Measurements from ENCODE around the gene IL17REL. TPM values are rescaled to one million over a fixed set of nuclear protein-coding genes. Genes with fewer than 3 reads are reported as not detected.

Gene IL17REL
- total RNA-seq, 1 donor from 2014 or later = not detected

DNA sequence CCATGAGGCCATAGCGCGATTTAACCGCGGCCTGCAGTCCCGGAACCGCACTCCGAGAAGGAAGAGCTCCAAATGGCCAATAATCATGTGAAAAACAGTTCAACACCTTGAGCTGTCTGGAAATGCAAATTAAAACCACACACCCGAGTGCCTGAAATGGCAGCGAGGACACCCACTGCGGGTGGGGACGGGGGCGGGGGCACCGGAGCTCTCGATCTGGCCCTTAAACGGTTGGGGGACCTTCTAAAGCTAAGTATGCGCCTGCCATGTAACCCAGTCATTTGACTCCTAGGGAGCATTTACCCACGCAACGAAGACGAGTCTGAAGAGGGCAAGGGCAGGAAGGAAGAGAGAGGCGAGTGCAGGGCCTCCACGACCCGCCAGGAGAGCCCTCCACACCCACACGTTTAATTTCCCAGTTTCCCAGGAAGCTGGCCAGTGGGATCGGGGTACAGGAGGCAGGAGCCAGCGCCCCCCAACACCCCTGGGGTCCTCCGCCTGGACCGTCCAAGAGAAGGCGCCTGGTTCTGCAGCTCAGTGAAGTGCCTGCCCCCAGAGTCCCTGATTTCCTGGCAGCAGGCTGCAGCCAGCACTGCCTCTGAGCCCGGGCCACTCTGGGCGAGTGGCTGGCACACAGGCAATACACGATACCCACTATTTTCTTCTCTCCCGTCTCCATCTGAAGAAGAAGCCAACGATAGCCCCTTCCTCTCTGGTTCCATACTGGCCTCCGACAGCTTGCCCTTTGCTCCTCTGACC is 43.8 kb upstream of the IL17REL start:
- H3K4me3 Mint-ChIP-seq (ENCODE audit: unreplicated experiment) = no peak overlapping the region
- TF ChIP-seq, protein P1, sequence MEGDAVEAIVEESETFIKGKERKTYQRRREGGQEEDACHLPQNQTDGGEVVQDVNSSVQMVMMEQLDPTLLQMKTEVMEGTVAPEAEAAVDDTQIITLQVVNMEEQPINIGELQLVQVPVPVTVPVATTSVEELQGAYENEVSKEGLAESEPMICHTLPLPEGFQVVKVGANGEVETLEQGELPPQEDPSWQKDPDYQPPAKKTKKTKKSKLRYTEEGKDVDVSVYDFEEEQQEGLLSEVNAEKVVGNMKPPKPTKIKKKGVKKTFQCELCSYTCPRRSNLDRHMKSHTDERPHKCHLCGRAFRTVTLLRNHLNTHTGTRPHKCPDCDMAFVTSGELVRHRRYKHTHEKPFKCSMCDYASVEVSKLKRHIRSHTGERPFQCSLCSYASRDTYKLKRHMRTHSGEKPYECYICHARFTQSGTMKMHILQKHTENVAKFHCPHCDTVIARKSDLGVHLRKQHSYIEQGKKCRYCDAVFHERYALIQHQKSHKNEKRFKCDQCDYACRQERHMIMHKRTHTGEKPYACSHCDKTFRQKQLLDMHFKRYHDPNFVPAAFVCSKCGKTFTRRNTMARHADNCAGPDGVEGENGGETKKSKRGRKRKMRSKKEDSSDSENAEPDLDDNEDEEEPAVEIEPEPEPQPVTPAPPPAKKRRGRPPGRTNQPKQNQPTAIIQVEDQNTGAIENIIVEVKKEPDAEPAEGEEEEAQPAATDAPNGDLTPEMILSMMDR (IDR thresholded peaks at IDR 0.05) = no peak
- H3K4me1 Mint-ChIP-seq (ENCODE audit: unreplicated experiment) = peaks cover 18% of the 10 kb centered on the region
- H3K9me3 Mint-ChIP-seq (ENCODE audit: unreplicated experiment) = no peaks in the 10 kb centered on the region
- H3K36me3 Mint-ChIP-seq (ENCODE audit: unreplicated experiment) = no peaks in the 10 kb centered on the region
- DNase-seq (ENCODE audit: extremely low spot score, unreplicated experiment) = no peak
- peaks cover 6% of the 10 kb centered on the region for H3K27me3 Mint-ChIP-seq (ENCODE audit: unreplicated experiment)
- H3K27ac Mint-ChIP-seq (ENCODE audit: unreplicated experiment) = no peak overlapping the region

DNA sequence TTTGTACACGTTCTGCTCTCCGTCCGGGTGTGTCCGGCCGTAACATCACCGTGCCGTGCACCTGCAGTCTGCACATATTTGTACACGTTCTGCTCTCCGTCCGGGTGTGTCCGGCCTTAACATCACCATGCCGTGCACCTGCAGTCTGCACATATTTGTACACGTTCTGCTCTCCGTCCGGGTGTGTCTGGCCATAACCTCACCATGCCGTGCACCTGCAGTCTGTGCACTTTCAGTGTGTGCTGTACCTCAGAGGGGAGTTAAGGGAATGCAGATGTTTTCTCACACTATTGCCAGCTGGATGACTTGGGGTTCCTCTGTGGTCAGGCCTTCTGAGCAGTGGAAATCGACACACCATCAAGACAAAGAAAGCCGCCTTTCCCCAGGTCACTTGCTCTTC is 41.3 kb upstream of the IL17REL start:
- Mint-ChIP-seq H3K4me3 (ENCODE audit: unreplicated experiment) (no peak overlapping the region), H3K27ac (ENCODE audit: unreplicated experiment) (no peak overlapping the region), H3K4me1 (ENCODE audit: unreplicated experiment) (peaks cover 7% of the 10 kb centered on the region), H3K9me3 (ENCODE audit: unreplicated experiment) (no peaks in the 10 kb centered on the region), H3K36me3 (ENCODE audit: unreplicated experiment) (no peaks in the 10 kb centered on the region), H3K27me3 (ENCODE audit: unreplicated experiment) (peaks cover 15% of the 10 kb centered on the region)
- TF ChIP-seq, protein P1 (IDR thresholded peaks at IDR 0.05) = no peak
- no peak for DNase-seq (ENCODE audit: extremely low spot score, unreplicated experiment)

DNA sequence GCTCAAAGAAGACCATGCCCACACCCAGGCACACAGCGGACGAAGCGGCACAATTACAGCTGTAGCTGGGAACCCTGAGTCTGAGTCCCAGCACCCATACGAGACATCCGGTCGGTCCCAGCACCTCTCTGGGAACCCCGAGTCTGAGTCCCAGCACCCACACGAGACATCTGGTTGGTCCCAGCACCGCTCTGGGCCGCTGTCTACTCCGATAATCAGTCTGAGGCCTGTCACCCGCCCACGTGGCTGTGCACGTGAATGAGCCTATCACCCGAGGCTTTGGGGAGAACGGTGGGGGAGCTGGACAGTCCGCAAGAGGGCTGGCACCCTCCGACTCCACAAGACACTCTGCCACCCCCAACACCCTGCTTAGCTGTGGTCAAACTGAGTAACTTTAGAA is 39.4 kb upstream of the IL17REL start:
- Mint-ChIP-seq H3K36me3 (ENCODE audit: unreplicated experiment) (no peaks in the 10 kb centered on the region), H3K27me3 (ENCODE audit: unreplicated experiment) (peaks cover 15% of the 10 kb centered on the region), H3K27ac (ENCODE audit: unreplicated experiment) (no peak overlapping the region), H3K4me3 (ENCODE audit: unreplicated experiment) (no peak overlapping the region), H3K9me3 (ENCODE audit: unreplicated experiment) (no peaks in the 10 kb centered on the region), H3K4me1 (ENCODE audit: unreplicated experiment) (peaks cover 6% of the 10 kb centered on the region)
- TF ChIP-seq, protein P1 (IDR thresholded peaks at IDR 0.05) = no peak
- no peak for DNase-seq (ENCODE audit: extremely low spot score, unreplicated experiment)

DNA sequence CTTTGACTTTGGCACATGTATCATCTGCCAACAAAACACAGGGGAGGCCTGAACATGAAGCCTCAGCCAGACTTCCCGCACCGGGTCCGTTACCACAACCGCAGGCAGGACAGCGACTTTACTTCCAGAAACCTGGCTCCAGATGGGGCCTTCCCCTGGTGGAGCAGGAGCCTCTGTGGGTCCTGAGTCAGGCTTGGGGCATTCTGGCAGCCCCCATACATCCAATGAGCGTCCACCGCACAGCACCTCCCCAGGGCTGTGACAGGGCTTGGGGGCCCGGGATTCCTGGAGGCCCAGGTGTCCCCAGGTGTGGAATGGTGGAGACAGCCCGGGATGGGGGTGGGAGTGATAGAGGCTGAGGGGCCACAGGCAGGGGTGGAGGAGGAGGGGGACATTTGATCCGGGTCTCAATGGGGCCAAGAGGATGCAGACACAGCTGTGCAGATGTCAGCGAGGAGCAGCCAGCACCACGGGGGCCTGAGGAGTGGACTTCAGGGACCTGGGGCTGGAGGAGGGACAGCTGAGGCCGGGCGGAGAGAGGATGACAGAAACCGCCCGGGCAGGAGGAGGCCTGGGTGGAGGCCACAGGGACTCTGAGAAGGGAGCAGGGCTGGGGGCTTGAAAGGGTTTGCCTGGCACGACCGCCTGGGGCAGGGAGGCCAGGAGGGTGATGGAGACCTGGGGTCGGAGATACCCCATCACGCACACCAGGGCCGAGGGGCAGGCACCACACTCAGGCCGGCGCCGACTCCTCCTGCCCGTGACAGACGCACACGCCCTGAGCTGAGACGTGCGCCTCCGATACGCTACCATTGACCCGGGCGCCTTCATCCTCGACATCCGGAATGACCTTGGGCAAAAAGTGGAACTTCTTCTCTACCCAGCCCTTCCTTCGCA is 37.0 kb upstream of the IL17REL start:
- no peak for DNase-seq (ENCODE audit: extremely low spot score, unreplicated experiment)
- TF ChIP-seq, protein P1 (IDR thresholded peaks at IDR 0.05) = no peak
- Mint-ChIP-seq H3K9me3 (ENCODE audit: unreplicated experiment) (no peaks in the 10 kb centered on the region), H3K27me3 (ENCODE audit: unreplicated experiment) (peaks cover 15% of the 10 kb centered on the region), H3K36me3 (ENCODE audit: unreplicated experiment) (no peaks in the 10 kb centered on the region), H3K4me1 (ENCODE audit: unreplicated experiment) (no peaks in the 10 kb centered on the region), H3K27ac (ENCODE audit: unreplicated experiment) (no peak overlapping the region), H3K4me3 (ENCODE audit: unreplicated experiment) (no peak overlapping the region)

DNA sequence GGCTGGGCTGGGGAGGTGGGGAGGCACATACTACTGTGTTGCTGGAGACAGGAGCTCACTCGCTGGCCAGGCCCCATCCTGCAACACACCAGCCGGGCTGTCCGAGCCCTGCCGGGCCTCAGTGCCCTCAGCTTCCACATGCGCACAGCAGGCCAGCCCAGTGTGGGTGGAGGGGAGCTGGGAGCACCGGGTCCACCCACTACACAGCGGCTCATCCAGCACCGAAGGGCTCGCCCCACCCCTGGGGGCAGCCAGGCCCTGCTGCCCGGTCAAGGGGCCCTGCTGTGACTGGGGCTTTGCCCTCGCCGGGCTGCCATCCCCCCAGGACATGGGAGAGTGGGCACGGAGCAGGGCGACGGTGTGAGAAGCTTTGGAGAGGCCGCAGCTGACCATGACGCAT is 36.3 kb upstream of the IL17REL start:
- H3K4me1 Mint-ChIP-seq (ENCODE audit: unreplicated experiment) = no peaks in the 10 kb centered on the region
- TF ChIP-seq, protein P1 (IDR thresholded peaks at IDR 0.05) = no peak
- peaks cover 16% of the 10 kb centered on the region for H3K27me3 Mint-ChIP-seq (ENCODE audit: unreplicated experiment)
- H3K36me3 Mint-ChIP-seq (ENCODE audit: unreplicated experiment) = no peaks in the 10 kb centered on the region
- DNase-seq (ENCODE audit: extremely low spot score, unreplicated experiment) = no peak
- H3K9me3 Mint-ChIP-seq (ENCODE audit: unreplicated experiment) = no peaks in the 10 kb centered on the region
- no peak overlapping the region for H3K27ac Mint-ChIP-seq (ENCODE audit: unreplicated experiment)
- no peak overlapping the region for H3K4me3 Mint-ChIP-seq (ENCODE audit: unreplicated experiment)
